Measurements from ENCODE around the gene CRIP1.

CRIP1 gene

GRCh38 chr14:105529319-105529568 lies 42.6 kb downstream of the CRIP1 start:
- H2AFZ ChIP-seq (ENCODE audit: low read length) = no peak overlapping the region
- H3K9me2 ChIP-seq (ENCODE audit: low read depth, low read length) = no peaks in the 10 kb centered on the region
- peak overlapping the region; percentile 8; the same call in 1 of the 2 replicates for H3K9ac ChIP-seq (ENCODE audit: low read length)
- H3K27me3 ChIP-seq (ENCODE audit: insufficient read depth, low read length) = peaks cover 12% of the 10 kb centered on the region
- peak overlapping the region; percentile 68 for H3K4me3 ChIP-seq (ENCODE audit: low read depth, low read length, poor library complexity, severe bottlenecking)
- TF ChIP-seq, protein P1, sequence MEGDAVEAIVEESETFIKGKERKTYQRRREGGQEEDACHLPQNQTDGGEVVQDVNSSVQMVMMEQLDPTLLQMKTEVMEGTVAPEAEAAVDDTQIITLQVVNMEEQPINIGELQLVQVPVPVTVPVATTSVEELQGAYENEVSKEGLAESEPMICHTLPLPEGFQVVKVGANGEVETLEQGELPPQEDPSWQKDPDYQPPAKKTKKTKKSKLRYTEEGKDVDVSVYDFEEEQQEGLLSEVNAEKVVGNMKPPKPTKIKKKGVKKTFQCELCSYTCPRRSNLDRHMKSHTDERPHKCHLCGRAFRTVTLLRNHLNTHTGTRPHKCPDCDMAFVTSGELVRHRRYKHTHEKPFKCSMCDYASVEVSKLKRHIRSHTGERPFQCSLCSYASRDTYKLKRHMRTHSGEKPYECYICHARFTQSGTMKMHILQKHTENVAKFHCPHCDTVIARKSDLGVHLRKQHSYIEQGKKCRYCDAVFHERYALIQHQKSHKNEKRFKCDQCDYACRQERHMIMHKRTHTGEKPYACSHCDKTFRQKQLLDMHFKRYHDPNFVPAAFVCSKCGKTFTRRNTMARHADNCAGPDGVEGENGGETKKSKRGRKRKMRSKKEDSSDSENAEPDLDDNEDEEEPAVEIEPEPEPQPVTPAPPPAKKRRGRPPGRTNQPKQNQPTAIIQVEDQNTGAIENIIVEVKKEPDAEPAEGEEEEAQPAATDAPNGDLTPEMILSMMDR (IDR thresholded peaks at IDR 0.05; ENCODE audit: low read length) = no peak
- TF ChIP-seq EZH2 (IDR thresholded peaks at IDR 0.05; ENCODE audit: borderline replicate concordance, low read length) = no peak
- no peaks in the 10 kb centered on the region for H4K20me1 ChIP-seq (ENCODE audit: insufficient read depth, low read length)
- peaks cover 32% of the 10 kb centered on the region for H3K4me1 ChIP-seq (ENCODE audit: insufficient read depth, low read length, severe bottlenecking)
- H3K27ac ChIP-seq (ENCODE audit: low read depth, low read length, poor library complexity, severe bottlenecking) = no peak overlapping the region
- no peaks in the 10 kb centered on the region for H3K79me2 ChIP-seq (ENCODE audit: insufficient read depth, low read length)
- peak overlapping the region; percentile 95 for H3K4me2 ChIP-seq (ENCODE audit: low read length)
- no peaks in the 10 kb centered on the region for H3K9me3 ChIP-seq (ENCODE audit: low read length)
- H3K36me3 ChIP-seq (ENCODE audit: insufficient read depth, low read length) = no peaks in the 10 kb centered on the region
- peaks cover 3% of the 10 kb centered on the region; the same call in 1 of the 2 replicates for H3F3A ChIP-seq (ENCODE audit: insufficient read depth, low read length)

- Histone ChIP-seq H3K4me1 (ENCODE audit: insufficient read depth, low read length, severe bottlenecking) (peaks cover 32% of the 10 kb centered on the region), H4K20me1 (ENCODE audit: insufficient read depth, low read length) (no peaks in the 10 kb centered on the region), H3F3A (ENCODE audit: insufficient read depth, low read length) (peaks cover 2% of the 10 kb centered on the region; the same call in 1 of the 2 replicates), H3K4me3 (ENCODE audit: low read depth, low read length, poor library complexity, severe bottlenecking) (peak overlapping the region; percentile 68), H3K4me2 (ENCODE audit: low read length) (peak overlapping the region; percentile 95), H3K79me2 (ENCODE audit: insufficient read depth, low read length) (no peaks in the 10 kb centered on the region), H3K27me3 (ENCODE audit: insufficient read depth, low read length) (peaks cover 14% of the 10 kb centered on the region), H3K9ac (ENCODE audit: low read length) (peak overlapping the region; percentile 8; the same call in 1 of the 2 replicates), H3K9me3 (ENCODE audit: low read length) (no peaks in the 10 kb centered on the region), H3K9me2 (ENCODE audit: low read depth, low read length) (no peaks in the 10 kb centered on the region), H2AFZ (ENCODE audit: low read length) (no peak overlapping the region), H3K27ac (ENCODE audit: low read depth, low read length, poor library complexity, severe bottlenecking) (no peak overlapping the region), H3K36me3 (ENCODE audit: insufficient read depth, low read length) (no peaks in the 10 kb centered on the region)
- TF ChIP-seq EZH2 (IDR thresholded peaks at IDR 0.05; ENCODE audit: borderline replicate concordance, low read length) = no peak
- TF ChIP-seq, protein P1 (IDR thresholded peaks at IDR 0.05; ENCODE audit: low read length) = peak; percentile 22; the same call in 1 of the 2 replicates
Measured at GRCh38 chr14:105529569-105530284, 43.0 kb downstream of the CRIP1 start.

DNA sequence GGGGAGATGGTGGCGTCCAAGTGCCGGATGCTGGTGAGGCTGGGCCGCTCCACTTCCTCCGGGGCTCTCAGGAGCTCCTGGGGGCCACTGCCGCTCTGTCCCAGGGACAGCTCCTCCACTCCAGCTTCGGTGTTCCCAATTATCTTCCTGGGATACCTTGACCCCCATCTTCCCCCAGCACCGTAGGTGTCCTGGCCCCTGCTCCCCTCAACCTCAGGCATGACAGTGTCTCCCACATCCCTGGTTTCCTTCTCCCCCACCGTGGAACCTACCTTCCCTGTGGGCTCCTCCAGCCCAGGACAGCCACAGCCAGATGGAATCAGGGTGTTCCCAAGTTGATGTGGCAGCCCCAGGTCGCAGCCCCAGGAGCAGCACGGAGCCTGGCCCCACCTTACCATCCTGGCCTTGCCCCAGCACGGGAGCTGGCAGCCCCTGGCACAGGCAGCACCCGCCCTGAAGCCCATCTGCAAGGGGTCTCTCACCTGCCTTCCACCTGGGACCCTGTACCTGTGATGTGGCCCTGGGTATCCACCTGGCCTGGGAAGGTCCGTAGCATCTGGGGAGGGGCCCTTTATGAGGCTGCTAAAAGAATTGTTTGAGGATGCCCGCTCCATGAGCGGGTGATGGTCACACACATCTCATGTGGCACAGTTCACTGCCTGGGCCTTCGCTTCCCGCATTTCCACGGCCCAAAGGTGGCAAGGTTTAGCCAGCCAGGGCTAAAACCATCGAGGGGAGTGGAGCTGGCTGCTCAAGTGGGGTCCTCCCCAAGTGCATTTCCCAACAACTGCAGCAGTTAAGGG lies 43.8 kb downstream of the CRIP1 start:
- no peak overlapping the region; the same call in 1 of the 2 replicates for H3K9ac ChIP-seq (ENCODE audit: low read length)
- no peaks in the 10 kb centered on the region for H3K36me3 ChIP-seq (ENCODE audit: insufficient read depth, low read length)
- H2AFZ ChIP-seq (ENCODE audit: low read length) = no peak overlapping the region
- peak overlapping the region; percentile 68 for H3K4me3 ChIP-seq (ENCODE audit: low read depth, low read length, poor library complexity, severe bottlenecking)
- H3F3A ChIP-seq (ENCODE audit: insufficient read depth, low read length) = no peaks in the 10 kb centered on the region
- no peaks in the 10 kb centered on the region for H3K9me3 ChIP-seq (ENCODE audit: low read length)
- H3K27ac ChIP-seq (ENCODE audit: low read depth, low read length, poor library complexity, severe bottlenecking) = no peak overlapping the region
- H3K79me2 ChIP-seq (ENCODE audit: insufficient read depth, low read length) = no peaks in the 10 kb centered on the region
- peaks cover 32% of the 10 kb centered on the region for H3K4me1 ChIP-seq (ENCODE audit: insufficient read depth, low read length, severe bottlenecking)
- TF ChIP-seq, protein P1 (IDR thresholded peaks at IDR 0.05; ENCODE audit: low read length) = no peak
- TF ChIP-seq EZH2 (IDR thresholded peaks at IDR 0.05; ENCODE audit: borderline replicate concordance, low read length) = no peak
- peak overlapping the region; percentile 95; the same call in 1 of the 2 replicates for H3K4me2 ChIP-seq (ENCODE audit: low read length)
- peaks cover 16% of the 10 kb centered on the region for H3K27me3 ChIP-seq (ENCODE audit: insufficient read depth, low read length)
- H3K9me2 ChIP-seq (ENCODE audit: low read depth, low read length) = no peaks in the 10 kb centered on the region
- no peaks in the 10 kb centered on the region for H4K20me1 ChIP-seq (ENCODE audit: insufficient read depth, low read length)
